ENCODE data around the gene HOXA10.

HOXA10 gene

DNA sequence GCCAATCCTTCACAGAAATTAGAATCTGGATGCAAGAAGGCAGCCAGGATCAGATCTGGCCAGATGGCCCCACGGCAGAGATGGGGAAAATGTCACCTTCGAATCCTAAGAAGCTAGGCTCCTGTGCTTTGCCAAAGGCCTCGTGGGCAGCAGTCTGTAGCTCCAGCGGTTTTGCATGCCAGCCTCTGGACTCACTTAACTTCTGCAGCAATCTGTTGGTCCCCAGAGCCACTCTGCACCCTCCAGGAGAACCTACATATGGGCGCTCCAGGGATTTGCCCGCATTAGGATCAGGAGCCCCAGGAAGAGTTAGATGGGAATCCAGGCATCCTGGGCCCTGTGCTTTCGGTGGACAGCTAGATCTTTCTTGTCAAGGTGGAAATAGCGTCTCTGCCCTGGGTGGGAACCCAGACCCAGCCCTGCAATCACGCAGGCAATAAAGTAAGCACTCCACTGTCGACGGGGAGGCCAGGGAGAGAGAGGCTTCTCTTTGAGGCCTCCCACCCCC, 35.9 kb upstream of the HOXA10 start:
- TF ChIP-seq POLR2A (IDR thresholded peaks at IDR 0.05; ENCODE audit: low read length) (no peak), GATA1 (IDR thresholded peaks at IDR 0.05; ENCODE audit: low read depth, low read length) (no peak)
- no peak for DNase-seq

DNA sequence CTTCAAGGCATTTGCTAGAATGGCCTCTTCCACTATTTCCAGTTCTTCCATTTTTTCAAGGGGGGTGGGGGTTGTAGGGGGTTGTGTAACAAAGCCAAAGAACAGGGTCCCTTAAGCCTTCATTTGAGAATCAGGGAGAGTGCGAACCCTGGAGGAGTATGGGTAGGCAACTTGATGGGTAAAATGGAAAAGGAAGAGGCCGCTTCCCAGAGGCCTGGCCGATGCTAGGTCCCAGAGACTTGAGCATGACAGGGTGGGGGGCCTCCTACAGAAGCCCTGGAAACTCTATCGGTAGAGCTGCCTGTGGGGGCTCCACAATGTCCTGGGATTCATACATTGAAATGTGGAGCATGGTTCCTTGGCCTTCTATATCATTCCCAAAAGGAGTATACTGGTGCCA, 34.9 kb upstream of the HOXA10 start:
- DNase-seq = no peak
- TF ChIP-seq GATA1 (IDR thresholded peaks at IDR 0.05; ENCODE audit: low read depth, low read length) (no peak), POLR2A (IDR thresholded peaks at IDR 0.05; ENCODE audit: low read length) (no peak)

DNA sequence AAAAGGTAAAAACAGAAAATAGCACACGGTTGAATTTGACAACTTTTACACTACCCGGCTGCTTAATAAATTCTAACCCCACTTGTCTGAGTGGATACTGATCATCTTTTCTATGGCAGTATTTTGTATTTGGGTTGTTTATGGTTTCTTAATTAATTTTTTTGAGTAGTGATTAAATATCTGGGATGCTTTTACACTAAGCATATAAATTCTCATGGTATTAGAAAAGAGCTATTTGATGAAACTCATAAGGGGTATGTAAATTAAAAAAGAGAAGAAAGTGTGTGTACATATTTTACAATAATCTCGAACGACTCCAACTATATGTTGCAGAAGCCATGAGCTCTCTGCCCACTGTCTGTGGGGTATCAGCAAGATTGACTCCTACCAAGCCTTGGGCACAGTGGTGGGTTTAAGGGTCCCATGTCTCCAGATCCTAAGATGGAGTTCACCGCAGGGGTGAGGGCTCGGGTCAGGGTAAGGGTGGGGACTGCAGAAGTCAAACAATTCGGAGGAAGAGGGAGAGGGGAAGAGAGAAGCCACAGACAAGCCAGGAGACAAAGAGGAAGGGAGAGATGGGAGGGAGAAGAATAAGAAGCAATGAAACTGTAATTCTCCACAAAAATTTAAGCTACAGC, 33.3 kb upstream of the HOXA10 start:
- no peak for DNase-seq
- TF ChIP-seq GATA1 (IDR thresholded peaks at IDR 0.05; ENCODE audit: low read depth, low read length) (no peak), POLR2A (IDR thresholded peaks at IDR 0.05; ENCODE audit: low read length) (no peak)

DNA sequence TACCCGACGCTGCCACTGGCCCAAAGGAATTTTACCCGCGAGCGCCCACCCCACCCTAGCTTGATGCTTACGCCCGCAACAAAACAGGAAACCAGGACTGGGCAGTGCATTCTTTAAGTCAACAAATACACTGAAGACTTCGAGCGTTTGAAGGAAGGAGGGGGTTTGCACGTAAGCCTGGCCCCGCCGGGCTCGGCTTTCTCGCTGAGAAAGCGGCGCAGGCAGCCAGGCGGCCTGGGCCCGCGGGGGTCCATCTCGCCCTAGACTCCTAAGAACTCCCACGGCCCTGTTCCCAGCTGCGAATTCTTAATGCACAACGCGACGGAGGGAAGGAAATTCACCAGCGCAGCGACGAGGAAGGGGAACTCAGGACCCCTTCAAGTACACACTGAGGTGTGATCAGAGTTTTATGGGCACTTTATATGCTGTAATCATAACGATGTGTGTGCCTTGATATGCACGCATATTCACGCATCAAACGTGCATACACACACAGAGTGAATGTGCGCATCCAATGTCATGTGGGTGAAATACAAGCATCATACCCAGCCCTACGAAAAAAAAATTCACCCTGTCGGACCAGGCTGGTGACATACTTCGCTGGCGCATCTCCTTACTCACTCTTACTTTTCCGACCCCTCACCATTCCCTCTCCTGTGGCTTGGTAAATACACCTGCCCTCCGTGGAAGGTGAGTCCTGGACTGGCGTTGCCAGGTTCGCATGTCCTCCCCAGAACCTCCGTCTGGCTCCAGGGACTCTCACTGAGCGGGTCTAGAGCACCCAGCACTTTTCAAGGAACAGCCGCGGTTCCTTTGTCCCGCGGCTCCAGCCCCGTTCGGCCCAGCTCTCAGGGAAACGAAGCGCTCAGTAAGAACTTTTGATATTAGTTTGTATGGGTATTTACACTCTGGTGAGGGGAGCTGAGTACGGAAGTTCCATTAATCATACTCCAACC, 31.5 kb upstream of the HOXA10 start:
- no peak for TF ChIP-seq POLR2A (IDR thresholded peaks at IDR 0.05; ENCODE audit: low read length)
- no peak for TF ChIP-seq GATA1 (IDR thresholded peaks at IDR 0.05; ENCODE audit: low read depth, low read length)
- DNase-seq = no peak

DNA sequence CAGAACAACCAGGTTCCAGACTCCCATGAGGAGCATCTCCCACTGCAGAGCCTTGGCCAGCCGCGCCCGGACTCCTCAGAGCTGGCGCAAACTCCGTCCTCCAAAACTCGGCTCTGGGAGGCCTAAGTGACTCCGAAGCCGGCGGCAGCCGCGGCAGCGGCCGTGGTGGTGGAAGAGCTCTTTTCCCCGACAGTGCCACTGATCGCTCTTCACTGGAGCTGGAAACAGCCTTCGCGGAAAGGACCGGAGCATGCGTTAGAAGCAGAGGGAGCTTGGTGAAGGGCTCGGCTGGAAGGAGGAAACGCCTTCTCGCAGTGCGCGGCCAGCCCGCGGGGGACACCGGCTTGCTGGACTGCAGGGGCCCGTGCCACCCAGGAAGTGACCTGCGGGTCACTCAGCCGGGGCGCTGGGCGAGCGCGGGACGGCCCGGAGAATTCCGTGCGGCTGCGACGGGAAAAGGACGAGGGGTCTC, 30.8 kb upstream of the HOXA10 start:
- TF ChIP-seq POLR2A (IDR thresholded peaks at IDR 0.05; ENCODE audit: low read length) (no peak), GATA1 (IDR thresholded peaks at IDR 0.05; ENCODE audit: low read depth, low read length) (no peak)
- no peak for DNase-seq

DNA sequence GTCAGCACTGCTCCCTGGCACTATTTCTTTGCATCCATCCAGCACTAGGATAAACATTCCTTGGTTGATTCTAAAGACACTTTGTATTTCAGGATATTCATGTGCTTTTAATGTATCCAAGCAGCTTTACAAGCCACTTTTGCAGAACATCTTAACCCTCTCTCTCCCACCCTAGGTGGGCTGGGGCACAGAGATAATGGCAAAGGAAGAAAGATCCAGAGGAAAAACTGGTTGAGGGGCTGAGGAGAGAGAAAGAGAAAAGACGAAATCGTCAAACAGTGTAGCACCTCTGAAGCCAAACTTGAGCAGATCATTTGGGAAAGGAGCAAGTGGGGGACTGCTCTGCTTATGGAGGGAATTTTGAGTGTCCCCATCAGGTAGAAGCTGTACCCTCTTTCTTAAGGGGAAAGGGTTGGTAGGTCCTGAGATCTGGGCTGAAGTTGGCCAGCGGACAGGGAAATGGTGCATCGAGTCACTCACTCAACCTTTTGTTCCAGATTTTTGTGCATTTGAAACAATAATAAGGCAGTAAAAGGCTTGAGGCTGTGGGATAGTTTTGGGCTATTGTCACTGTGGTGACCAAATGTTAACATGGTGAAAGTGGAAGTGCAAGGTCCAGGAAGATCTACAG, 30.0 kb upstream of the HOXA10 start:
- no peak for DNase-seq
- no peak for TF ChIP-seq POLR2A (IDR thresholded peaks at IDR 0.05; ENCODE audit: low read length)
- no peak for TF ChIP-seq GATA1 (IDR thresholded peaks at IDR 0.05; ENCODE audit: low read depth, low read length)

DNA sequence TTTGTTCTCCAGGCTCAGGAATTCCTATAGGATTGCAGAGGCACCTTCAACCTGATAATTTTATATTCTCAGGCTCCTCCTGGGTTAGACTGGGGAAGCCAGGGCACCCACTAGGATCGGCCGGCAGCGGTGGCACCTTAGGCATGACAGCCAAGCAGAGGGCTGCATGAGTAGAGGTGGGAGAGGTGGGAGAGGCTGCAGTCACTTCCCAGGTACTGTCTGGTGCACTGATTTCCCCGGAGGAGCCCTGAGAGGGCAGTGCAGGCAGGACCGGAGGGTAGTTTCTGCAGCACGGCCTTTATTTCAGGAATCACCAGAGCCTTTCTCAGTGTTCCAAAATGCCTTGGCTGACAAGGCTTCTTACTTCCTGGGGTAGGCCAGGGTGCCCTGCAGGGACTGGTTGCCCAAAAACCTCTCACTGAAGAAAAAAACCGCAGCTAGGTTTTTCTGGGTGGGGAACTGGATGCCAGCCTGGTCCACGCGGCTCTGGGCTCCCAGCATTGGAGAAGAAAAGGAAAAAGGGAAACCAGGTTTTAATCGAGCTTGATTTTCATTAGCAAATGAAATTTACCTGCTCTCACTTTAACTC, 29.3 kb upstream of the HOXA10 start:
- DNase-seq = no peak
- TF ChIP-seq POLR2A (IDR thresholded peaks at IDR 0.05; ENCODE audit: low read length) (no peak), GATA1 (IDR thresholded peaks at IDR 0.05; ENCODE audit: low read depth, low read length) (no peak)

DNA sequence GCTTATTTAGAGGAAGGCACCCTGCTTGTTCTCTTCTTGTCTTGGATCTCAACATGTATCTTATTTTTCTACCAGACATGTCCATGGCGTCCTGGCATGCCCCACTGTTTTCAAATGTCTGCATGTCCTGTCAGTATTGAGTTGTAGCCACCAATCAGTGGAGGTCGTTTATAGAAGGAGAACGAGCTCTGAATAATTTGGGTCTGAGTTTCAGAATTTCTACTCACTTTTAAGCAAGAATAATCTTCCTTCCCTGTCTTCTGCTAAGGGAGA, 28.7 kb upstream of the HOXA10 start:
- no peak for DNase-seq
- TF ChIP-seq GATA1 (IDR thresholded peaks at IDR 0.05; ENCODE audit: low read depth, low read length) (no peak), POLR2A (IDR thresholded peaks at IDR 0.05; ENCODE audit: low read length) (no peak)

DNA sequence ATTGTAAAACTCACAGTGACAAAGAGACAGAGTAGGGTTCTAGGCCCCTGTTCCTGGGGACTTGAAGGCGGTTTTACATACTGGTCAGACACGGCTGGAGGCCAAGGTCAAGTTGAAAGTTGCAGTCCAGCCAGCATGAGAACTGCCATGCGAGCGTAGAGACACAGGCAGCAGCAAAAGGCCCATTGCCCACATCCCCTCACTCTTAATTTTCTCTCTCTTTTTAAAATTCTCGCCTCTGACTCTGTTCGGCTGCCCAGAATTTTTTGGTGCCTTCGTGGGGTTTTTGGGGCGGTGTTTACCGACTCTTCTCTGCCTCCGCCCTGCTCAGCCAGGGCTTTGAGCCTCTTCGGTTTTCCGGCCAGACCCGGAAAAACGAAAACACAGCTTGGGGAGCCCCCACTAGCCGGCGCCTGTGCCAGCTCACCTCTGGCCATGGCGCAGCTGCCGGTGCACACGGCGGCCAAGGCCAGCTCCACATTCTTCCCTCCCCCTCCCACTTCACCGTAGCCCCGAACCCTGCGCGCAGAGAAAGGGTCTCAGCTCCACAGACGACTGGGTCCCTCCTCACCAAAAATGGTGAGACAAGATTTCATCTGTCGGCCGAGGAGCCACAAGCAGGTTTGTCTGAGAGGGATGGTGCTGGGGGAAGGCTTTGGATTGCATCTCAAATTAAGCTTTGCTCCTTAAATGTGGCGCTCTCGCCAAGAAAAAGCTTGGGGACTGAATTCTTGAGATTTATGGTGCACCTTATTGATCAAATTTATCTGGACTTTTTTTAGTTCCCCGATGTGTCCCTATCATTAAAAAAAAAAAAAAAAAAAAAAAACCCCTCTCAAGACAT, 28.1 kb upstream of the HOXA10 start:
- no peak for DNase-seq
- TF ChIP-seq GATA1 (IDR thresholded peaks at IDR 0.05; ENCODE audit: low read depth, low read length) = no peak
- TF ChIP-seq POLR2A (IDR thresholded peaks at IDR 0.05; ENCODE audit: low read length) = no peak

DNA sequence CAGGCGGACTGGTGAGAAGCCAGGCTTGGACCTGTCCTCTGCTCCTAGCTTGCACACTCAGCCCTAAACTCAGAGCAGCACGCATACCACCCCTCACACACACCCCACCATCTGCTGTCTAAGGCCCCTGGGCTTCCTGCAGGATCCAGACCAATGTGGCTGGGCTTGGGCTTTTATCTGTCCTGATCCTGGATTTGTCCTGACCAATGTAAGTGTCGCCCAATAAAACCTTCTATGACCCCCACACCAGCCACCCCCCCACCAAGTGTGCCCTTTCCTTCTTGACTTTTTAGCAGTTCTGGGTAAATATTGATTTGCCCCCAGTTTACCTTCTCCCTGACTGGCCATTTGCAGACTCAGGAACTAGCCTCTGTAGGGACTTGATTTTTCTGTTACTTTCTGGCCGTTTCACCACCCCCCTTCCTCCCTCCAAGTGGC, 27.5 kb upstream of the HOXA10 start:
- no peak for DNase-seq

DNA sequence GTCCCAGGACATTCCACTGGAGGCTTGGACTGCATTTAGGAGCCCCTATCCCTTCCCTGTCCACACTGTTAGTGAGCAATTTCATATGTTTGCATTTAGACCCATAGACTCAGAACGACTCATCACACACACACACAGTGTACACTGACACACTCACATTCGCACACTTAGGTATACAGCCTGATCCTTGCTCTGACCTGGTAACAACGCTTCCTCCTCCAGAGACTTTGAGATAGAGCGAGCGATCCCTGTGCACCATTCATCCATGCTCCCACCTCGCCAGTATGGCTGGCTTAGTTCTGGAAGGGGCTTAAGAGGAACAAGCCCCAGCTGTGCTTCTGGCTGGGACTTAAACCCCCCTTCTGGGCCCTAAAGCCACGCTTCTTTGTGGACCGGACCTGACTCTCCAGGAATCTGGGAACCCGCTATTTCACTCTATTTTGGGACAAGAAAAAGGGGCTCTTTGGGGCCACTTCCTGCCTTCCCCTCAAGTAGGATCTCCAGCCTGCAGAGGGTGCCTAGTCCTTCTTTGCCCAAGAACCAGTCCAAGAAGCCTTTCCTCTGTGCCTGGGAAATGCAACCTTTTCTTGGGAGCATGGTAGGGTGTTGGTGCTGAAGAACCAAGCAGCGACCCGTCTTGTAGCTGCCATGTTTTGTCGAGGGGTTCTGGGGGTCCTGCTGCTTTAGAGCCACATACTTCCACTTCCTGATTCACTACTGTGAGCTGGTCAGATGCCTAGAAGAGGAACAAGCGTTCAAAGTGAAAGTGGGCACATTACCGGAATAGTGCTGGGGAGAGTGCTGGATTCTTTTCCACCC, 26.9 kb upstream of the HOXA10 start:
- no peak for TF ChIP-seq POLR2A (IDR thresholded peaks at IDR 0.05; ENCODE audit: low read length)
- TF ChIP-seq GATA1 (IDR thresholded peaks at IDR 0.05; ENCODE audit: low read depth, low read length) = no peak
- DNase-seq = no peak

More for the DNA sequence above, 27.5 kb upstream of the HOXA10 start:
- TF ChIP-seq POLR2A (IDR thresholded peaks at IDR 0.05; ENCODE audit: low read length) = no peak
- no peak for TF ChIP-seq GATA1 (IDR thresholded peaks at IDR 0.05; ENCODE audit: low read depth, low read length)
